ENCODE data around the gene EFNA5.

DNA sequence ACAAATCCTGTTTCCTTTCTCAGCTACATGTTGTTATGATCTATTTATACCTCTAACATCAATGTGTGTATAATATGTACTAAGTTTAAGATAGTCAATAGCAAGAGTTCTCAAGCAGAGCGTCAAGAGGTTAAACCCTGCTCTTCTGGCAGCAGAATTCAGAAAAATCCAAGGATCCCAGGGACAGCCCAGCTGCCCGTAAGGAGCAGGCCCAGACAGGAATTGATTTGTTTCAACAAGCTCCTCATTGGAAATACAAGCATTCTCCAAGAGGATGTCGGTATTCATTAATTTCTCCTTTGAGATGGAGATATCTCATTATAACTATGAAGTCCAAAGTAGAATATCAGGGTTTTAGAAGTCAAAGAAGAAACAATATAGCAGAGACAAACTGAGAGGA lies 14.9 kb downstream of the EFNA5 start:
- TF ChIP-seq CTCF (IDR thresholded peaks at IDR 0.05) (no peak), POLR2A (IDR thresholded peaks at IDR 0.05) (no peak)

Data from uterus (tissue), 2 donors.